ENCODE data around the gene NYAP1. TPM values are rescaled to one million over a fixed set of nuclear protein-coding genes. Genes with fewer than 3 reads are reported as not detected.

NYAP1 gene
- total and polyA plus RNA-seq, 5 experiments from 2014 or later: 0.44 TPM; not detected in 4

DNA sequence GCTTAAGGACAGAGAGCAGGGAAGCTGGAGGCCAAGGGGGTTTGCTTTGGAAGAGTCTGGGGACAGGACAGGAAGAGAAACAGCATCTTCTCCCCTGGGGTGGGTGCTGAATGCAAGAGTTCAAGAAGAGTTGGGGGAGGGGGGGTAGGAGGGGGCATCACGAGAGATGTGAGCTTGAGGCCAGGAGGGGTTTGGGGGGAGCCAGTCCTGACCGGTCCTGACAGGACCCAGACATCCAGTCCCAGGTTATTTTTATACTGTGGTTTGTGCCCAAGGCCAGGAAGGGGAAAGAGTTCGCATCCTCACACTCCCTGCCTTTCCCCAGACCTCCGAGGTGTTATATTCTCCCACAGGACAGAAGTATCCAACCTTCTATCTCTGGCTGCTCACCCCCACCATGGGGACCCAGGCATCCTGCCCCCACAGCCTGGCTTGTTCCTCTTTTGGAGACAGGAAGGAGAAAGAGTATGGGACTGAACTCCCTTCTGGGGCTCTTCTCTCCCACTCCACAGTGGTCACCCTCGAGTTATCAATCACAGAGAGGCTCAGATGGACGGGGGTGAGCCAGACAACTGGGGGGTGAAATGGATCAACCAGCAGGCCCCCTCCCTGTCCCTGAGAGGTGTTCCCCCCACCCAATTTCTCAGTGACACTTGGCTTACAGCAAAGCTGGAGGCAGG is 7.5 kb upstream of the NYAP1 start:
- DNase-seq (no peak), ATAC-seq (no peak)
- peaks cover 0 to 50% (median 0%) of the 10 kb centered on the region in 3 donors for H3K36me3 Mint-ChIP-seq
- H3K4me3 Mint-ChIP-seq: peak overlapping the region; percentile 84 to 100 (median 92)
- no peaks in the 10 kb centered on the region for H3K27me3 Mint-ChIP-seq
- H3K27ac Mint-ChIP-seq: peak overlapping the region; percentile 86 to 96 (median 92)
- H3K9me3 Mint-ChIP-seq: peaks cover 0 to 2% (median 0%) of the 10 kb centered on the region in 9 donors
- POLR2A ChIA-PET: interaction anchor here (0.5 to 5.9 kb wide), 9 partner anchors 14 to 214 kb away, joined by 3 to 60 read pairs (median 5); partner anchors contain the start of genes FBXO24, LRCH4, PPP1R35 and ZCWPW1
- peaks cover 19 to 58% (median 53%) of the 10 kb centered on the region in 4 donors for H3K4me1 Mint-ChIP-seq

DNA sequence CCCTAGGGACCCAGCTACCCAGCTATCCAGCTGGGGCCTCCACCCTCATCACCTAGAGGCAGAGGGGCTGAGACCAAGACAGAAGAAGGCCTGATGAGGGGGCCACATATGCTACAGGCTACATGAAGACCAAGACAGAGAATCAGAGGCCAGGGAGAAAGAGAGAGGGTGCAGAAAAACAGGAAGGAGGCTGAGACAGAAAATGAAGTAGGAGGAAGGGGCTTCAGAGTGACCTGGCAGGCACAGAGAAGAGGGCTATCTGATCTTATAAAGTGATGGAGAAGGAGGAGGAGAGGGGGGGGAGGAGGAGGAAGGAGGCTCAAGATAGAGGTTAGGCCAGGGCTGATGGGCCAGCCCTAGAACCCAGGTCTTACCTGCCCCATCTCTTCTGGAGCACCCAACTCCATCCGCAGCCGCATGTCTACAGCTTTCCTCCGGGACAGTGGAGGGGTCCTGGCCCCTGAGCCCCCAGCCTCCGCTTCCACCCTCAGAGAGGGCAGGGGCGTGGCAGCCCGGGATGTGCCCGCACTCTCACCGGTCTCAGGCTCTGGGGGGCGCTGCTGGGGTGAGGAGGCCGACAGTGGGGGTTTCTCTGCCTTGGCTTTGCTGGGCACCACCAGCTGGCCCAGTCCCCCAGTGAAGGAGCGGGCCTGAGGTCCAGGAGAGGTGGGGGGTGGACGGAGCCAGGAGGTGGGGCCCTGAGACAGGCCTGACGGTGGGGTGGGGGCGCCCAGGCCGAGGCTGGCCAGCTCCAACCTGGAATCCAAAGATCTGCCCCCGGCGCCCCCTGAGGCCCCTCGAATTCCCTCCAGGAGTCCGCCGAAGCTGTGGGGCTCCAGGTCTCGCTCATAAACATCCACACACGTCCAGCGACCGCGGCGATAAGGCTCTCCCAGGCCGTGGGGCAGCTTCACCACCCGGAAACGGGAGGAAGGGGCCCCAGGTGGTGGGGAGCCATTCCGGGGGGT is 6.5 kb upstream of the NYAP1 start:
- DNase-seq: peak in 7 of 10 donors; percentile 24 to 49 (median 43)
- no peaks in the 10 kb centered on the region for H3K27me3 Mint-ChIP-seq
- POLR2A ChIA-PET: interaction anchor here (0.6 to 5.9 kb wide), 26 partner anchors 8 to 880 kb away, joined by 3 to 60 read pairs (median 3); partner anchors contain the start of genes FBXO24, FIS1, LRCH4 and MOSPD3
- H3K4me3 Mint-ChIP-seq: peak overlapping the region; percentile 84 to 100 (median 92)
- peaks cover 0 to 2% (median 0%) of the 10 kb centered on the region in 9 donors for H3K9me3 Mint-ChIP-seq
- peak overlapping the region; percentile 87 to 96 (median 91) for H3K27ac Mint-ChIP-seq
- no peak for ATAC-seq
- peaks cover 0 to 42% (median 0%) of the 10 kb centered on the region in 3 donors for H3K36me3 Mint-ChIP-seq
- H3K4me1 Mint-ChIP-seq: peaks cover 19 to 57% (median 53%) of the 10 kb centered on the region in 4 donors

DNA sequence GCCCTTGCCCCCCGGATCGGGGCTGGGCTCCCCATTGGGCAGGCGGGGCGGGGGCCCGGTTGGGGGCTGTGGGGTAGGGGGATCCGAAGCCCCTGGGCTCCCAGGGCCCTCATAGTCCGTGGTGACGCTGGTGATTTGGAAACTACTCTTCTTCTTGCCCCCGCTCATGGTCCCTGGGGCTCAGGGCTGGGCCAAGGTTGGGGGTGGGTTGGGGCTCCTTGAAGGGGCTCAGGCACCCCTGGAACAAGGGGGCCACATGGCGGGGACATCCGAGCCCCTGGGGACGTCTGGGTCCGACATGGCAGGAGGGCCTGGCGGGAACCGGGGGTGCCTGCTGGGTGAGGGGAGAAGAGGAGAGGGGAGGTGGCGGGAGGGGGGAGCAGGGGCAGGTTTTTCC is 5.9 kb upstream of the NYAP1 start:
- DNase-seq (no peak), ATAC-seq (no peak)
- peaks cover 21 to 61% (median 56%) of the 10 kb centered on the region in 4 donors for H3K4me1 Mint-ChIP-seq
- H3K9me3 Mint-ChIP-seq: peaks cover 0 to 2% (median 0%) of the 10 kb centered on the region in 9 donors
- H3K27ac Mint-ChIP-seq: peak overlapping the region; percentile 63 to 96 (median 84)
- peak overlapping the region; percentile 88 to 100 (median 93) for H3K4me3 Mint-ChIP-seq
- POLR2A ChIA-PET: interaction anchor here (0.6 to 5.9 kb wide), 22 partner anchors 9 to 879 kb away, joined by 3 to 60 read pairs (median 4); partner anchors contain the start of genes FBXO24, FIS1, LRCH4 and MOSPD3
- H3K36me3 Mint-ChIP-seq: peaks cover 0 to 39% (median 0%) of the 10 kb centered on the region in 3 donors
- H3K27me3 Mint-ChIP-seq: no peaks in the 10 kb centered on the region

DNA sequence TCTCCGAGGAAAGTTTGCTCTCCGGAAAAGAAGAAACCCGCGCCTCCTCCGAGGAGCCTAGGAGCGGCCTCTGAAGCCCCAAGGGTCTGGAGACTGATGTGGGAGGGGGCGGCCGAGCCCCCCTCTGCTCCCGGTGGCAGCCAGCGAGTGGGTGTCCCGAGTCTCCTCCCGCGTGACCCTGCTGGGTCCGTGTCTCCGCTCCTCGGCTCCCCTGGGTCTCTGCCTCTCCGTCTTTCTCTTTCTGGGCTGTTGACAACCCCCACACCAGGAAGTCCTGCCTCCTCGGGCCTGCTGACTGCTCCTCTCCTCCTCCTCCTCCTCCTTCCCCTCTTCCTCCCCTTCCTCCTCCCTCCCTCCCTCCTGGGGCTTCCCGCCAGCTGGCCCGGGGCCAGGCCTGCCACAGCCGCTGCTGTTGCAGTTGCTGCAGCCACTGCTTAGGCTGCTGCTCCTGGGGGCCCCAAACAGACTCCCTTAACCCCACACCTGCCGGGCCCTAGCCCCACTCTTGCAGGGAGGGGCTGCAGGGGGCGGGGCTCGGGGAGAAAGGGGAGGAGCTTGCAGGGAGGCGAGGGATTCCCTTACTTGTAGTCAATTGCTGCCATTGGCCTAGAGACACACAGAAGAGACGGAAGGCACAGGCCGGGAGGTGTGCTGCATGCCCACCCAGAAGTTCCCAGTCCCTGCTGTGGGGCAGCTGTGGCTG is 4.6 kb upstream of the NYAP1 start, which contains the start of gene TSC22D4:
TSC22D4 (minus strand) TSS at position 257 of the 703 bp plus-strand sequence. CDS start 1,176 bp downstream, outside the sequence.
- H3K27ac Mint-ChIP-seq: peak within 1 kb of the TSS; percentile 78 to 96 (median 88)
- DNase-seq (peak; percentile 85 to 98 (median 95)), ATAC-seq (peak; percentile 74 to 76)
- H3K36me3 Mint-ChIP-seq: peaks cover 0 to 27% (median 0%) of the 10 kb centered on the region in 3 donors
- H3K9me3 Mint-ChIP-seq: peaks cover 0 to 2% (median 0%) of the 10 kb centered on the region in 9 donors
- H3K27me3 Mint-ChIP-seq: no peaks in the 10 kb centered on the region
- POLR2A ChIA-PET: interaction anchor here (0.5 to 5.9 kb wide), 22 partner anchors 8 to 657 kb away, joined by 3 to 60 read pairs (median 7); partner anchors contain the start of genes FBXO24, LRCH4, MEPCE and MOSPD3
- H3K4me3 Mint-ChIP-seq: peak within 1 kb of the TSS; percentile 88 to 100 (median 93)
- H3K4me1 Mint-ChIP-seq: peaks cover 15 to 51% (median 48%) of the 10 kb centered on the region in 4 donors

DNA sequence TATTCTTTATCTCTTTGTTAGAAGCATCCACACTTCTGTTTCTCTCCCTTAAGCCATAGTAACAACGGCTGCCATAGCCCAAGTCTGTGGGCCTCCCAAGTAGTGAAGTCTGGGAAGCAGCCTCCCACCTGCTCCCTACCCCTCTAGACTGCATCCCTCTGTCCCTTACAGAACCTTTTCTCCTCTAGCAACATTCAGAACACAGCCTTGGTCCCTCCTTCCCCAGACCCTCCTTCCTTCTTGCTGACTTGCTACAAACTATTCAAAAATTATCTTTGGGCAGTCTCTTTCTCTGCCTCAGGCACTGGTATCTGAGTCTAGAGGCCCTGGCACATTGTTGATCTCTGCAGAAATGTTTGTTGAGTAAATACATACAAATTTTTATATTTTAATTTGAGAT is 2.3 kb upstream of the NYAP1 start:
- ATAC-seq (no peak), DNase-seq (peak in 1 of 10 donors; percentile 24)
- Mint-ChIP-seq H3K4me3 (peak overlapping the region in 6 of 10 donors; percentile 28 to 88 (median 38)), H3K27me3 (no peaks in the 10 kb centered on the region), H3K36me3 (peaks cover 0 to 7% (median 0%) of the 10 kb centered on the region in 3 donors), H3K9me3 (peaks cover 0 to 2% (median 0%) of the 10 kb centered on the region in 9 donors), H3K4me1 (peaks cover 13 to 34% (median 32%) of the 10 kb centered on the region in 4 donors), H3K27ac (peak overlapping the region in 5 of 10 donors; percentile 31 to 82 (median 63))
- POLR2A ChIA-PET: interaction anchor here (0.6 to 5.9 kb wide), 6 partner anchors 12 to 1003 kb away, joined by 4 to 60 read pairs (median 6); partner anchors contain the start of genes FBXO24, LRCH4 and MEPCE

DNA sequence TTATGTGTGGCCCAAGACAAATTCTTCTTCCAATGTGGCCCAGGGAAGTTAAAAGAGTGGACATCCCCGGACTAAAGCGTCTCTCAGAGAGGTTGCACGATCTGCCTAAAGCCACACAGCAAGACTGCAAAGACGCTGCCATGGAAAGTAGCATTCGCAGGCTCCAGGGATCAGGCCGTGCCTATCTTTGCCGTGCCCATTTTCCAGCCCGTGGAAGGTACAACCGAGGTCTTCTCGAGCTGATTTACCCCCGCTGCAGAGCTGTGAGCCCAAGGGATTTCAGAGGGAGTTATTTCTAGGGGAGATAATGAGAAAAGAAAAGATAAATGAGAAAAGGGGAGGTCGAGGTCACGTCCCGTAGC is 1.0 kb upstream of the NYAP1 start:
- POLR2A ChIA-PET: interaction anchor here (0.9 to 1.9 kb wide), 9 partner anchors 8 to 94 kb away, joined by 3 to 18 read pairs (median 6); partner anchors contain the start of gene MEPCE
- peaks cover 0 to 2% (median 0%) of the 10 kb centered on the region in 3 donors for H3K36me3 Mint-ChIP-seq
- peaks cover 0 to 2% (median 0%) of the 10 kb centered on the region in 9 donors for H3K9me3 Mint-ChIP-seq
- ATAC-seq: no peak
- H3K4me1 Mint-ChIP-seq: peaks cover 13 to 28% (median 24%) of the 10 kb centered on the region in 4 donors
- H3K27ac Mint-ChIP-seq: peak overlapping the region in 9 of 10 donors; percentile 22 to 91 (median 74)
- no peak for DNase-seq
- H3K27me3 Mint-ChIP-seq: no peaks in the 10 kb centered on the region
- peak overlapping the region; percentile 77 to 89 (median 86) for H3K4me3 Mint-ChIP-seq

DNA sequence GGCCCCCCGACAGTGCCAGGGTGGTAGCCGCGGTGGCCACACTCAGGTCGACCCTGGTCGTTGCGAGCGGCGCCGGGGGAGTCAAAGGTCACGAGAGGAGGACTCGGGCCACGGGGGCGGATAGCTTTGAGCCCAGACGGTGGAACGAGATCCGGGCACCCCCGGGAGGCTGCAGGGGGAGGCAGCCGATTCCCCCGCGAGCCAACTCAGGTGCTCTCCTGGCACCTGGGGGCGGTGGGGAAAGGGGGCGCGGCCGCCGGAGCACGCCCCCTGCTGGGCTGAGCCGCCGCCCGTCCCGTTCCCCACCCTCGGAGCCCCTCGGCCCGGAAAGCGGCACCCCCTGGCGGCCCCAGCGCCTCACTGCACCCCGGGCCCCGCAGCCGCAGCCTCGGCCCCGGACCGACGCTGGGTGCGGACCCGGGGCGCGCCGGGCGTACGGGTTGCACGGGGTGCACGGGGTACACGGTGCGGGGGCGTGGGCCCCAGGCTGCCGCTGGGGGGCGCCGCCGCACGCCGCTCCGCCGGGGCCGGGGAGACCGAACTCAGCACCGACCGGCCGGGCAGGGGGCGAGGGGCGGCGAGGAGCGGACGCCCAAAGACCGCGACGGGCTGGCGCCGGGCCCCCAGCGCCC is 521 bp upstream of the NYAP1 start:
- peak overlapping the region in 7 of 10 donors; percentile 22 to 91 (median 60) for H3K27ac Mint-ChIP-seq
- H3K4me3 Mint-ChIP-seq: peak overlapping the region; percentile 77 to 89 (median 86)

DNA sequence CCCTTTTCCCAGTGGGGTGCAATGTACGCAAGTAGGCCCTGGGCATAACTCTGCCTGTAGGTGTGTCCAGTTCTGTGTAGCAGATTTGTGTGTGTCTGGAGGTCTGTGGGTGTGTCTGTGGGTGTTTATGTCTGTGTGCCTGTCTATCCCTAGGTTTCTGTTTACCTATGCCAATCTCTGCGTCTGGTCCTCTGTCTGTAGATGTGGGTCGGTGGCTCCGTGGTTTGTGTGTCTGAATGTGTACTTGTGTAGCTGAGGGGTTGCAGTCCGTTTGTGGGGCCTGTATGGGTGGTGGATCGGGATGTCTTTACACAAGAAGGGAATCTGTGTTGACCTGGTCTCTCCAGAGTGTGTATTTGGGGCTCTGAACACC is 932 bp downstream of the NYAP1 start:
- POLR2A ChIA-PET: no interaction called here
- peak overlapping the region; percentile 1 to 66 (median 56) for H3K4me3 Mint-ChIP-seq
- no peaks in the 10 kb centered on the region for H3K9me3 Mint-ChIP-seq
- no peaks in the 10 kb centered on the region for H3K36me3 Mint-ChIP-seq
- peak overlapping the region in 9 of 10 donors; percentile 0 to 73 (median 37) for H3K27ac Mint-ChIP-seq
- H3K27me3 Mint-ChIP-seq: no peaks in the 10 kb centered on the region
- H3K4me1 Mint-ChIP-seq: peaks cover 11 to 26% (median 22%) of the 10 kb centered on the region in 4 donors
- ATAC-seq: no peak
- peak in 1 of 10 donors; percentile 52 for DNase-seq

More for the DNA sequence above, 521 bp upstream of the NYAP1 start:
- peaks cover 0 to 2% (median 0%) of the 10 kb centered on the region in 3 donors for H3K36me3 Mint-ChIP-seq
- DNase-seq (peak; percentile 76 to 94 (median 86)), ATAC-seq (peak; percentile 63 to 70)
- H3K9me3 Mint-ChIP-seq: peaks cover 0 to under 1% (median 0%) of the 10 kb centered on the region in 9 donors
- peaks cover 13 to 28% (median 24%) of the 10 kb centered on the region in 4 donors for H3K4me1 Mint-ChIP-seq
- POLR2A ChIA-PET: interaction anchor here (0.9 to 1.9 kb wide), 8 partner anchors 9 to 101 kb away, joined by 3 to 18 read pairs (median 4); partner anchors contain the start of gene MEPCE
- H3K27me3 Mint-ChIP-seq: no peaks in the 10 kb centered on the region

DNA sequence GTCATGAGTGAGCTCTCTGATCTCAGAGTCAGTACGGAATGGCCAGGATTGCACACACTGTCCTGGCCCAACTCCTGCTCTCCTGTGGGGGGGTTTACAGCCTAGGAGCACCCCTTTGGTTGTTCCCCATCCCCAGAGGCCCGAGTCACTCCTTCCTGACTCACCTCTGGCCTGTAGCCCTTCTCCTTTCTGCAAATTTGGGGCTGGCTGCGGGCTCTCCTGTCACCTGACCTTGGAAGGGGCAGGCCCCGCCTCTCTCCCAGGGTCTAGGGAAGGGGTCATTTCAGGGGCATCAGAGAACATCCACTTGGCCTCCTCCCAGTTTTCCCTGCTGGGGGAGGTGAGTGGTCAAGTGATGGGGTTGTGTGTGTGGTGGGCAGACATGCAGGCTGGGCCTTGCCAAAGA is 1.7 kb downstream of the NYAP1 start:
- no peaks in the 10 kb centered on the region for H3K27me3 Mint-ChIP-seq
- H3K9me3 Mint-ChIP-seq: no peaks in the 10 kb centered on the region
- peak in 1 of 10 donors; percentile 45 for DNase-seq
- POLR2A ChIA-PET: interaction anchor here (1.0 kb wide), 1 partner anchor 11 kb away, joined by 3 read pairs; no protein-coding TSS in a partner anchor
- H3K4me1 Mint-ChIP-seq: peaks cover 11 to 25% (median 21%) of the 10 kb centered on the region in 4 donors
- H3K27ac Mint-ChIP-seq: peak overlapping the region in 1 of 10 donors; percentile 33
- peak overlapping the region in 1 of 10 donors; percentile 60 for H3K4me3 Mint-ChIP-seq
- no peak for ATAC-seq
- H3K36me3 Mint-ChIP-seq: no peaks in the 10 kb centered on the region

DNA sequence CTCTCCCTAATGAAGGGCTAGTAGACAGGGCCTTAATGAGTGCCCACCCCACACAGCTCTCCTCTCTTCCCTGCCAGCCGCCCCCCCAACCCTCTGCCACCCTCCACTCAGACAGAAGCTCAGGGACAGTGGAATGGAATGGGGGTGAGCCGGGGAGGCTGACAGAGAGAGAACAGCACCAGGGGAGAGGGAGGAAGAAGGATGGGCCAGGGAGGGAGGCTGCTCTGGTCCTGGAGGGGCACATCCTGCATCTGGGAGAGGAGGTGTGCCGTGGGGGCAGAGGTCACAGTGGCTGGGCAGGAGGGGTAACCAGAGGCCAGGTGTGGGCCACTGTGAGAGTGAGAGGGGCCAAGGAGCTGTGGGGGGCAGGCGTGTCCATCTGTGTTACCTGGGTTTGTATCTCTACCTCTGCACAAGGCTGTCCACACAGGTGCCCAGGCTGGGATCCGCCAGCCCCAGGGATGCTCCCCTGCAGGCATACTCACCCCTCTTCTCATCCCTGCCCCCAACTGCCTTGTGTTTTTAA is 2.4 kb downstream of the NYAP1 start:
- Mint-ChIP-seq H3K27ac (peak overlapping the region in 1 of 10 donors; percentile 72), H3K36me3 (no peaks in the 10 kb centered on the region)
- POLR2A ChIA-PET: interaction anchor here (1.0 kb wide), 1 partner anchor 12 kb away, joined by 3 read pairs; no protein-coding TSS in a partner anchor

More for the DNA sequence above, 2.4 kb downstream of the NYAP1 start:
- H3K9me3 Mint-ChIP-seq: no peaks in the 10 kb centered on the region
- peak overlapping the region in 2 of 10 donors; percentile 16 to 45 for H3K4me3 Mint-ChIP-seq
- ATAC-seq (no peak), DNase-seq (peak in 1 of 10 donors; percentile 60)
- no peaks in the 10 kb centered on the region for H3K27me3 Mint-ChIP-seq
- peaks cover 11 to 25% (median 21%) of the 10 kb centered on the region in 4 donors for H3K4me1 Mint-ChIP-seq
